CD4-positive, CD25-positive, alpha-beta regulatory T cell (primary cell): ENCODE results near the gene MDFIC2. TPM values are rescaled to one million over a fixed set of nuclear protein-coding genes. Genes with fewer than 3 reads are reported as not detected.

Experiments used
- ATAC-seq, 2 donors: fragments of 150-1000 bp; cut with Tn5 transposase; one replicate each; pipeline ENCODE4 v1.10.0; 2021; ENCODE audit warnings: low read depth in 2 of 2, moderate number of reproducible peaks in 2 of 2, moderate library complexity in 1 of 2
- DNase-seq, 3 donors: peaks; one replicate each; pipeline versions ENCODE4 v3.0.0 to v3.0.0-alpha.2; 2012 to 2022; ENCODE audit warnings: mixed read lengths in 1 of 3
- H3K27ac ChIP-seq: one replicate; pipeline ENCODE4 v1.7.0; 2013; ENCODE audit warnings: mild to moderate bottlenecking, low read length; ENCODE audit not compliant: insufficient read depth, poor library complexity, severe bottlenecking
- H3K27me3 ChIP-seq: one replicate; pipeline ENCODE4 v1.7.0; 2013; ENCODE audit warnings: low read length; ENCODE audit not compliant: control insufficient read depth, insufficient read depth
- H3K36me3 ChIP-seq: one replicate; pipeline ENCODE4 v1.7.0; 2013; ENCODE audit warnings: mild to moderate bottlenecking, low read length, moderate library complexity; ENCODE audit not compliant: control insufficient read depth, insufficient read depth
- H3K4me1 ChIP-seq: 2 replicates; pipeline ENCODE4 v1.7.0; 2013; ENCODE audit warnings: mild to moderate bottlenecking, low read length; ENCODE audit not compliant: insufficient read depth, control insufficient read depth, poor library complexity, severe bottlenecking
- H3K4me3 ChIP-seq: one replicate; pipeline ENCODE4 v1.7.0; 2013; ENCODE audit warnings: low read depth, mild to moderate bottlenecking, low read length, moderate library complexity
- H3K9me3 ChIP-seq, 2 experiments: 1 replicate in 1 of 2; 2 replicates in 1 of 2; pipeline ENCODE4 v1.7.0; 2013; ENCODE audit warnings: low read length in 2 of 2, mild to moderate bottlenecking in 1 of 2, moderate library complexity in 1 of 2; ENCODE audit not compliant: control insufficient read depth in 2 of 2
- H3K27ac Mint-ChIP-seq, 3 donors: one replicate each; pipeline ENCODE4 v1.8.0; 2020 to 2022; ENCODE audit warnings: mild to moderate bottlenecking in 3 of 3, mixed read lengths in 3 of 3, moderate library complexity in 2 of 3
- H3K27me3 Mint-ChIP-seq: one replicate; pipeline ENCODE4 v1.8.0; 2022; ENCODE audit warnings: mild to moderate bottlenecking, mixed read lengths
- H3K36me3 Mint-ChIP-seq: one replicate; pipeline ENCODE4 v1.8.0; 2020; ENCODE audit warnings: mixed read lengths
- H3K4me1 Mint-ChIP-seq, 4 donors: one replicate each; pipeline ENCODE4 v1.8.0; 2020 to 2022; ENCODE audit warnings: mixed read lengths in 4 of 4, mild to moderate bottlenecking in 1 of 4
- H3K4me3 Mint-ChIP-seq, 4 donors: one replicate each; pipeline ENCODE4 v1.8.0; 2020 to 2022; ENCODE audit warnings: mild to moderate bottlenecking in 4 of 4, mixed read lengths in 4 of 4, moderate library complexity in 3 of 4
- H3K9me3 Mint-ChIP-seq, 7 donors: one replicate each; pipeline ENCODE4 v1.8.0; 2020 to 2022; ENCODE audit warnings: mixed read lengths in 7 of 7, mild to moderate bottlenecking in 3 of 7, moderate library complexity in 2 of 7
- polyA plus RNA-seq, 4 donors: library from polyadenylated mRNA; unstranded; fragments of 300-500 nt; fragmentation: Illumina TruSeq; gene quantifications; one replicate each; pipeline ENCODE4 v1.2.3, GENCODE V29; 2021
- total RNA-seq: library from RNA; stranded (reverse); gene quantifications from one replicate; pipeline ENCODE4 v1.2.3, GENCODE V29; 2022

The MDFIC2 gene
- total and polyA plus RNA-seq, 5 donors from 2014 or later: not detected

DNA sequence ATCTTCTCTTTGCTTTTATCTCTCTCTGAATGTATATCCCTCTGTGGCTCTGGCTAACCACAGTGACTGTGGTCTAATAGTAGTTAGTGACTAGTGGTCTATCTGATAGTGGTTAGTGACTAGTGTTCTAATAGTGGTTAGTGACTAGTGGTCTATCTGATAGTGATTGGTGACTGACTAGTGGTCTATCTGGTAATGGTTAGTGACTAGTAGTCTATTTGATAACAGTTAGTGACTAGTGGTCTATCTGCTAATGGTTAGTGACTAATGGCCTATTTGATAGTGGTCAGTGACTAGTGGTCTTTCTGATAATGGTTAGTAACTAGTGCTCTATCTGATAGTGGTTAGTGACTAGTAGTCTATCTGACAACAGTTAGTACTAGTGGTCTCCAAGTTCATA is 110.5 kb downstream of the MDFIC2 start:
- Histone ChIP-seq H3K27ac (no peak overlapping the region), H3K4me1 (no peaks in the 10 kb centered on the region), H3K4me3 (no peak overlapping the region), H3K27me3 (no peaks in the 10 kb centered on the region), H3K9me3 (no peaks in the 10 kb centered on the region), H3K36me3 (no peaks in the 10 kb centered on the region)
- no peak overlapping the region for H3K27ac Mint-ChIP-seq
- DNase-seq: no peak
- ATAC-seq: no peak
- H3K9me3 Mint-ChIP-seq: peaks cover 0 to 5% (median 3%) of the 10 kb centered on the region in 7 donors
- H3K4me3 Mint-ChIP-seq: no peak overlapping the region
- H3K27me3 Mint-ChIP-seq: no peaks in the 10 kb centered on the region
- no peaks in the 10 kb centered on the region for H3K36me3 Mint-ChIP-seq
- no peaks in the 10 kb centered on the region for H3K4me1 Mint-ChIP-seq

DNA sequence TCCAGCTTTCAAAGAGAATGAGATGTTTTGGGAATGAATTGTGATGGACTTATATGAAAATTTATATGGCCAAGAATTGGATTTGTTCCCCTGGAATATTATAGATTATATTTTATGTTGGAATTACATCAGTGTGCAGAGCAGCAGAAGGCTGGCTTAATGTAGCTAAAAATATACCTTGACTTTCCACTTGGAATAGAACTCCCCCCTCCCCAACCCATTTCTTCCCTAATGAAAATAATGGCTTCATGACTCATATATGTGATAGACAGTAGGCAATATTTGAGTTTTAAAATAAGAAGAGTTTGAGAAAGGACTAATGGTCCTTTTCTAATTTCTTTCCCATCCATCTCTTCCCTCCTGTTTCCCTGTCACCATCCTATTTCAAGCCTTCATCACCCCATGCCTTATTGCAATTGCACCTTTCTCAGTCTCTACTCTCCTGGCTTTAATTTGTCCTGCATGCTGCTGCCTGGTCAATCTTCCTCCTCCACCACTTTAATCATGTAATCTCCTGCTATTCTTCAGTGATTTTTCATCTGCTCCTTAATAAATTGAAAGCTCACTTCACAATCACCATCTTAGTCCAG is 122.5 kb downstream of the MDFIC2 start:
- Histone ChIP-seq H3K4me1 (no peaks in the 10 kb centered on the region), H3K27ac (no peak overlapping the region), H3K4me3 (no peak overlapping the region), H3K27me3 (no peaks in the 10 kb centered on the region), H3K36me3 (no peaks in the 10 kb centered on the region), H3K9me3 (no peaks in the 10 kb centered on the region)
- Mint-ChIP-seq H3K4me1 (no peaks in the 10 kb centered on the region), H3K27me3 (peaks cover 4% of the 10 kb centered on the region), H3K4me3 (no peak overlapping the region), H3K9me3 (peaks cover 0 to 2% (median 0%) of the 10 kb centered on the region in 7 donors), H3K36me3 (no peaks in the 10 kb centered on the region), H3K27ac (no peak overlapping the region)
- ATAC-seq (no peak), DNase-seq (no peak)

- Histone ChIP-seq H3K27ac (no peak overlapping the region), H3K27me3 (no peaks in the 10 kb centered on the region), H3K4me3 (no peak overlapping the region), H3K9me3 (no peaks in the 10 kb centered on the region), H3K4me1 (no peaks in the 10 kb centered on the region), H3K36me3 (no peaks in the 10 kb centered on the region)
- H3K36me3 Mint-ChIP-seq: no peaks in the 10 kb centered on the region
- H3K27me3 Mint-ChIP-seq: peaks cover 4% of the 10 kb centered on the region
- ATAC-seq: no peak
- DNase-seq: no peak
- H3K9me3 Mint-ChIP-seq: peaks cover 0 to 2% (median 0%) of the 10 kb centered on the region in 7 donors
- H3K4me1 Mint-ChIP-seq: no peaks in the 10 kb centered on the region
- H3K27ac Mint-ChIP-seq: no peak overlapping the region
- H3K4me3 Mint-ChIP-seq: no peak overlapping the region
Measured at GRCh38 chr3:70186221-70186620, 126.2 kb downstream of the MDFIC2 start.

DNA sequence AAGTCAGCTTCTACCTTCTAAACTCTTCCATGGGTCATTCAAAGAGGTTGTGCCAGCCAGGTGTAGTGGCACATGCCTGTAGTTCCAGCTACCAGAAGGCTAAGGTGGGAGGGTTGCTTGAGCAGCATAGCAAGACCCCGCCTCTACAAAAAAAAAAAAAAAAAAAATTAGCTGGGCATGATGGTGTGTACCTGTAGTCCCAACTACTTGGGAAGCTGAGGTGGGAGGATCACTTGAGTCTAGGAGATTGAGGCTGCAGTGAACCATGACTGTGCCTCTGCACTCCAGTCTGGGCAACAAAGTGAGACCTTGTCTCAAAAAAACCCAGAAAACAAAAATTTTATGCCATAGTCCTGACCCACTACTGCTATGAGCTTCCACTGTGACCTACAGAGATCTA is 126.8 kb downstream of the MDFIC2 start:
- no peak overlapping the region for H3K27ac Mint-ChIP-seq

DNA sequence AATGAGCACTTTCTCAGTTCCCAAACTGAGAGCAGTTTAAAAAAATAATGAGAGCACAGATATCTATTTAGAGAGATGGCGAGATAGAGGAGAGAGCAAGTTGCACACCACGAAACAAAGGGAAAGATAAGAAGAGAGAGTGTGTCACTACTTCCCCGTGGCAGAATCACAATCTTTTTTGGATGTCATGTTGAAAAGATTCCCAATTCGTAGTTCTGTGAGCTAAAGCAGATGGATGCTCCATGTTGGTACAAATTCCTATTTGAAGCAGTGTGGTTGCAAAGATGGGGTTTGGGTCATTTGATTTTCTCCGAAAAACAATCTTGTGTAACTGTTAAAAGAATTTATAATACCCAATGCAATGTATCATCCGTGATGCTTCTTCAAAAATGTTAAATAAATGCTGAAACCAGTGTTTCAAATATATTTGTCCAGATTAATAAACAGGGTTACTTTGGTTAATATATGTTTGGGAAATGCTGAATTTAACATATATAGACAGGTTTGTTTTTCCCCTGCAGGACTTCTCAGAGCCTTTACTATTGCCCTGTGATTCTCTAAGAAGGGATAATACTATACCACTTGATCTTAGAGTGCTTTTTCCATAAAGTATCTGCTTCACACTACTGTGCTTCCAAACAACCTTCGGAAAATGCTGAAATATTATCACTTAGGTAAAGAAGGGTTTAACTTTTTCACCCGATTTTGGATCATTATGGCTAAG is 128.5 kb downstream of the MDFIC2 start:
- no peaks in the 10 kb centered on the region for H3K27me3 ChIP-seq
- Mint-ChIP-seq H3K36me3 (no peaks in the 10 kb centered on the region), H3K27me3 (peaks cover 4% of the 10 kb centered on the region), H3K4me1 (no peaks in the 10 kb centered on the region), H3K27ac (no peak overlapping the region), H3K9me3 (peaks cover 0 to 2% (median 0%) of the 10 kb centered on the region in 7 donors), H3K4me3 (no peak overlapping the region)
- H3K27ac ChIP-seq: no peak overlapping the region
- H3K36me3 ChIP-seq: no peaks in the 10 kb centered on the region
- DNase-seq (no peak), ATAC-seq (no peak)
- no peak overlapping the region for H3K4me3 ChIP-seq
- no peaks in the 10 kb centered on the region for H3K4me1 ChIP-seq
- H3K9me3 ChIP-seq: no peaks in the 10 kb centered on the region

More for the DNA sequence above, 126.8 kb downstream of the MDFIC2 start:
- Mint-ChIP-seq H3K27me3 (peaks cover 4% of the 10 kb centered on the region), H3K4me3 (no peak overlapping the region), H3K4me1 (no peaks in the 10 kb centered on the region), H3K36me3 (no peaks in the 10 kb centered on the region), H3K9me3 (peaks cover 0 to 2% (median 0%) of the 10 kb centered on the region in 7 donors)
- Histone ChIP-seq H3K27me3 (no peaks in the 10 kb centered on the region), H3K4me3 (no peak overlapping the region), H3K4me1 (no peaks in the 10 kb centered on the region), H3K9me3 (no peaks in the 10 kb centered on the region), H3K36me3 (no peaks in the 10 kb centered on the region), H3K27ac (no peak overlapping the region)
- DNase-seq: no peak
- no peak for ATAC-seq

DNA sequence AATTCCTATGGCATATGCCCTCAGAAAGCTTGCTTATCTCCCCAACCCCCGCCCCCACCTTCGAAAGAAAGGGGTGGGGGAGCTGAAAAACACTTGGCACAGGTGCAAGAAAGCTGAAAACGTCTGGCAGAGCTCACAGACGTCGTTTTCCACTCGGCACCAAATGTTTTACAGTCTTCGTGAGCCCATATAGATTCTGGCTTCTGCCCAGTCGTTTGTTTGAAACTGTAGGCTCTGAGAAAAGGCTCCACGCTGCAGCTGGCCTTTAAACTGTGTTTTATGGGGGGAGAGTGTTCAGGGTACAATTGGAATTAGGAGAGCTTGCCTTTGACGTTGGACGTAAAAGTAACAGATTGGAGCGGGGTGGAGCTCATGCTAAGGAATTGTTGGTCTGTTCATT is 130.3 kb downstream of the MDFIC2 start:
- Histone ChIP-seq H3K4me1 (no peaks in the 10 kb centered on the region), H3K4me3 (no peak overlapping the region), H3K27me3 (no peaks in the 10 kb centered on the region), H3K27ac (no peak overlapping the region), H3K36me3 (no peaks in the 10 kb centered on the region), H3K9me3 (no peaks in the 10 kb centered on the region)
- peaks cover 4% of the 10 kb centered on the region for H3K27me3 Mint-ChIP-seq
- H3K27ac Mint-ChIP-seq: no peak overlapping the region
- no peaks in the 10 kb centered on the region for H3K36me3 Mint-ChIP-seq
- DNase-seq: no peak
- H3K4me1 Mint-ChIP-seq: no peaks in the 10 kb centered on the region
- peaks cover 0 to 2% (median 0%) of the 10 kb centered on the region in 7 donors for H3K9me3 Mint-ChIP-seq
- no peak for ATAC-seq
- H3K4me3 Mint-ChIP-seq: no peak overlapping the region

DNA sequence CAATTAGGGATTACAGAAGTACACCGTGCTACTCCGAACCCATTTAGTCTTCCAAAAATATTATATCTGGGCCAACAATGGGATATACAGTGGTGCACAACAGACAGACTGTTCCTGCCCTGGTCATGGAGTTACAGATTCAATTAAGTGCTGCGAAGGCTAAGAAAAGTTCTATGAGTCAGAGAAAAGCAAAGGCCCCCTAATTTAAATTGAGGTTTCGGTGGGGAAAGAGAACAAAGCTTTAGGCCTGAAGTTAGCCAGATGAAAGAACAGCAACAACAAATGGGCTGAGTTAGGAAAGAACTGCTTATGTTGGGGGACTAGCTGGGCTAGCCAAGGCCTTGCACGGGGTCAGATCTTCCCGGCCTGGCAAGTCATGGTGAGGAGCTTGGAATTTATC is 131.8 kb downstream of the MDFIC2 start:
- H3K27me3 ChIP-seq: no peaks in the 10 kb centered on the region
- Mint-ChIP-seq H3K27ac (no peak overlapping the region), H3K4me3 (no peak overlapping the region), H3K27me3 (peaks cover 4% of the 10 kb centered on the region), H3K9me3 (peaks cover 0 to 2% (median 0%) of the 10 kb centered on the region in 7 donors), H3K36me3 (no peaks in the 10 kb centered on the region), H3K4me1 (no peaks in the 10 kb centered on the region)
- H3K4me1 ChIP-seq: no peaks in the 10 kb centered on the region
- ATAC-seq: no peak
- DNase-seq: no peak
- no peaks in the 10 kb centered on the region for H3K36me3 ChIP-seq
- no peak overlapping the region for H3K27ac ChIP-seq
- H3K4me3 ChIP-seq: no peak overlapping the region
- no peaks in the 10 kb centered on the region for H3K9me3 ChIP-seq

- Mint-ChIP-seq H3K36me3 (no peaks in the 10 kb centered on the region), H3K4me1 (no peaks in the 10 kb centered on the region), H3K9me3 (peaks cover 0 to 2% (median 0%) of the 10 kb centered on the region in 7 donors), H3K4me3 (no peak overlapping the region), H3K27ac (no peak overlapping the region), H3K27me3 (peaks cover 4% of the 10 kb centered on the region)
- no peak for ATAC-seq
- Histone ChIP-seq H3K27ac (no peak overlapping the region), H3K4me3 (no peak overlapping the region), H3K36me3 (no peaks in the 10 kb centered on the region), H3K9me3 (no peaks in the 10 kb centered on the region), H3K27me3 (no peaks in the 10 kb centered on the region), H3K4me1 (no peaks in the 10 kb centered on the region)
- DNase-seq: no peak
Measured at GRCh38 chr3:70179111-70179510, 133.3 kb downstream of the MDFIC2 start.
